SK-N-SH treated with all-trans-retinoic acid at 6 μM for 48 hours (cell line): ENCODE measurements around the gene TRMT112.

Experiments
- ARNTL ChIP-seq: fragments of 450-650 bp; formaldehyde crosslinking; IDR thresholded peaks from 2 replicates; pipeline ENCODE4 v1.5.0; 2020; ENCODE audit warnings: low read depth, mild to moderate bottlenecking, moderate library complexity, borderline replicate concordance
- BACH2 ChIP-seq: fragments of 250-450 bp; sonication (Bioruptor Pico); IDR thresholded peaks from 2 replicates; pipeline ENCODE4 v1.9.0; 2021; ENCODE audit warnings: mild to moderate bottlenecking, borderline replicate concordance
- CSDC2 ChIP-seq: fragments of 250-450 bp; sonication (Bioruptor Pico); IDR thresholded peaks from 2 replicates; pipeline ENCODE4 v1.5.0; 2020; ENCODE audit warnings: mild to moderate bottlenecking, moderate library complexity
- OSR1 ChIP-seq: fragments of 250-450 bp; sonication (Bioruptor Pico); IDR thresholded peaks from 2 replicates; pipeline ENCODE4 v1.8.0; 2022; ENCODE audit warnings: moderate library complexity, mild to moderate bottlenecking, inconsistent platforms
- PPARA ChIP-seq: fragments of 250-450 bp; sonication (Bioruptor Pico); IDR thresholded peaks from 2 replicates; pipeline ENCODE4 v1.5.0; 2020; ENCODE audit warnings: mild to moderate bottlenecking, borderline replicate concordance
- RARB ChIP-seq: fragments of 250-450 bp; sonication (Bioruptor Pico); IDR thresholded peaks from 2 replicates; pipeline ENCODE4 v1.8.0; 2021; ENCODE audit warnings: mild to moderate bottlenecking, moderate library complexity
- SNAI2 ChIP-seq: fragments of 250-450 bp; sonication (Bioruptor Pico); IDR thresholded peaks from 2 replicates; pipeline ENCODE4 v1.5.0; 2020; ENCODE audit warnings: mild to moderate bottlenecking, moderate library complexity
- TF ChIP-seq, protein P1 (sequence below): fragments of 250-450 bp; sonication (Bioruptor Pico); IDR thresholded peaks from 2 replicates; pipeline ENCODE4 v1.5.1; 2021; ENCODE audit warnings: mild to moderate bottlenecking, moderate library complexity
- TF ChIP-seq, protein P2 (sequence below): fragments of 250-450 bp; sonication (Bioruptor Pico); IDR thresholded peaks from 2 replicates; pipeline ENCODE4 v1.8.0; 2020; ENCODE audit warnings: mild to moderate bottlenecking, moderate library complexity, borderline replicate concordance
- TF ChIP-seq, protein P3 (sequence below): fragments of 250-450 bp; sonication (Bioruptor Pico); IDR thresholded peaks from 2 replicates; pipeline ENCODE4 v1.5.1; 2020; ENCODE audit warnings: low read depth, mild to moderate bottlenecking, moderate library complexity
- TF ChIP-seq, protein P4 (sequence below): fragments of 250-450 bp; sonication (Bioruptor Pico); IDR thresholded peaks from 2 replicates; pipeline ENCODE4 v1.8.0; 2021; ENCODE audit warnings: low read depth, mild to moderate bottlenecking, moderate library complexity, borderline replicate concordance

DNA sequence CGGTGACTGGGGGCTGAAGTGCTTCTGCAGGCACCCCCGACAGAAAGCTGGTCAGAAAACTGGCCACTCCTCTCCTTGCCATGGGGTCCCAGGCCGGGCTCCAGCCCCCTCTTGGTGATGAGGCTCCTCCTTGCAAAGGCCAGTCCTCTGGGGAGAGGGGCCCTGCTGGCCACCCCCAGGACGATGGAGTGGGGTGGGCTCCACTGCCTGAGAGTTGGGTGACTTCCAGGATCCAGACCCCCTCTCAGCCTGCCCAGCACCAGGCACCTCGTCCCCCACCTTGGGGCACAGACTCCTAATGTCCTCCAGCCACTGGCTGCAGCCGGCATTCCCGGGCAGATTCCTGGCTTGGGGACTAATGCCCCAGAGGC is 41.2 kb upstream of the TRMT112 start:
- TF ChIP-seq PPARA (no peak), RARB (CRISPR knock-in tag) (no peak), ARNTL (no peak), CSDC2 (CRISPR knock-in tag) (no peak), SNAI2 (CRISPR knock-in tag) (no peak), OSR1 (CRISPR knock-in tag) (no peak), BACH2 (CRISPR knock-in tag) (no peak)
- TF ChIP-seq, protein P1, sequence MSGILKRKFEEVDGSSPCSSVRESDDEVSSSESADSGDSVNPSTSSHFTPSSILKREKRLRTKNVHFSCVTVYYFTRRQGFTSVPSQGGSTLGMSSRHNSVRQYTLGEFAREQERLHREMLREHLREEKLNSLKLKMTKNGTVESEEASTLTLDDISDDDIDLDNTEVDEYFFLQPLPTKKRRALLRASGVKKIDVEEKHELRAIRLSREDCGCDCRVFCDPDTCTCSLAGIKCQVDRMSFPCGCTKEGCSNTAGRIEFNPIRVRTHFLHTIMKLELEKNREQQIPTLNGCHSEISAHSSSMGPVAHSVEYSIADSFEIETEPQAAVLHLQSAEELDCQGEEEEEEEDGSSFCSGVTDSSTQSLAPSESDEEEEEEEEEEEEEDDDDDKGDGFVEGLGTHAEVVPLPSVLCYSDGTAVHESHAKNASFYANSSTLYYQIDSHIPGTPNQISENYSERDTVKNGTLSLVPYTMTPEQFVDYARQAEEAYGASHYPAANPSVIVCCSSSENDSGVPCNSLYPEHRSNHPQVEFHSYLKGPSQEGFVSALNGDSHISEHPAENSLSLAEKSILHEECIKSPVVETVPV (CRISPR knock-in tag): no peak
- TF ChIP-seq, protein P2, sequence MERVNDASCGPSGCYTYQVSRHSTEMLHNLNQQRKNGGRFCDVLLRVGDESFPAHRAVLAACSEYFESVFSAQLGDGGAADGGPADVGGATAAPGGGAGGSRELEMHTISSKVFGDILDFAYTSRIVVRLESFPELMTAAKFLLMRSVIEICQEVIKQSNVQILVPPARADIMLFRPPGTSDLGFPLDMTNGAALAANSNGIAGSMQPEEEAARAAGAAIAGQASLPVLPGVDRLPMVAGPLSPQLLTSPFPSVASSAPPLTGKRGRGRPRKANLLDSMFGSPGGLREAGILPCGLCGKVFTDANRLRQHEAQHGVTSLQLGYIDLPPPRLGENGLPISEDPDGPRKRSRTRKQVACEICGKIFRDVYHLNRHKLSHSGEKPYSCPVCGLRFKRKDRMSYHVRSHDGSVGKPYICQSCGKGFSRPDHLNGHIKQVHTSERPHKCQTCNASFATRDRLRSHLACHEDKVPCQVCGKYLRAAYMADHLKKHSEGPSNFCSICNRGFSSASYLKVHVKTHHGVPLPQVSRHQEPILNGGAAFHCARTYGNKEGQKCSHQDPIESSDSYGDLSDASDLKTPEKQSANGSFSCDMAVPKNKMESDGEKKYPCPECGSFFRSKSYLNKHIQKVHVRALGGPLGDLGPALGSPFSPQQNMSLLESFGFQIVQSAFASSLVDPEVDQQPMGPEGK: no peak
- TF ChIP-seq, protein P3, sequence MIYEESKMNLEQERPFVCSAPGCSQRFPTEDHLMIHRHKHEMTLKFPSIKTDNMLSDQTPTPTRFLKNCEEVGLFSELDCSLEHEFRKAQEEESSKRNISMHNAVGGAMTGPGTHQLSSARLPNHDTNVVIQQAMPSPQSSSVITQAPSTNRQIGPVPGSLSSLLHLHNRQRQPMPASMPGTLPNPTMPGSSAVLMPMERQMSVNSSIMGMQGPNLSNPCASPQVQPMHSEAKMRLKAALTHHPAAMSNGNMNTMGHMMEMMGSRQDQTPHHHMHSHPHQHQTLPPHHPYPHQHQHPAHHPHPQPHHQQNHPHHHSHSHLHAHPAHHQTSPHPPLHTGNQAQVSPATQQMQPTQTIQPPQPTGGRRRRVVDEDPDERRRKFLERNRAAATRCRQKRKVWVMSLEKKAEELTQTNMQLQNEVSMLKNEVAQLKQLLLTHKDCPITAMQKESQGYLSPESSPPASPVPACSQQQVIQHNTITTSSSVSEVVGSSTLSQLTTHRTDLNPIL (CRISPR knock-in tag): no peak
- TF ChIP-seq, protein P4, sequence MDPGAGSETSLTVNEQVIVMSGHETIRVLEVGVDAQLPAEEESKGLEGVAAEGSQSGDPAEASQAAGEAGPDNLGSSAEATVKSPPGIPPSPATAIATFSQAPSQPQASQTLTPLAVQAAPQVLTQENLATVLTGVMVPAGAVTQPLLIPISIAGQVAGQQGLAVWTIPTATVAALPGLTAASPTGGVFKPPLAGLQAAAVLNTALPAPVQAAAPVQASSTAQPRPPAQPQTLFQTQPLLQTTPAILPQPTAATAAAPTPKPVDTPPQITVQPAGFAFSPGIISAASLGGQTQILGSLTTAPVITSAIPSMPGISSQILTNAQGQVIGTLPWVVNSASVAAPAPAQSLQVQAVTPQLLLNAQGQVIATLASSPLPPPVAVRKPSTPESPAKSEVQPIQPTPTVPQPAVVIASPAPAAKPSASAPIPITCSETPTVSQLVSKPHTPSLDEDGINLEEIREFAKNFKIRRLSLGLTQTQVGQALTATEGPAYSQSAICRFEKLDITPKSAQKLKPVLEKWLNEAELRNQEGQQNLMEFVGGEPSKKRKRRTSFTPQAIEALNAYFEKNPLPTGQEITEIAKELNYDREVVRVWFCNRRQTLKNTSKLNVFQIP (CRISPR knock-in tag): no peak
